HepG2 (cell line): Measurements from ENCODE around the gene MDP1. TPM values are rescaled to one million over a fixed set of nuclear protein-coding genes. Genes with fewer than 3 reads are reported as not detected.
A peak's percentile ranks its signal among the peaks of the same experiment; 100 is the strongest.

Experiments
- GABPB1 ChIP-seq: IDR thresholded peaks from 2 replicates; pipeline ENCODE4 v1.6.1; 2016; ENCODE audit warnings: mild to moderate bottlenecking, missing genetic modification reagents, moderate library complexity, missing compliant biosample characterization
- HMGXB3 ChIP-seq: sonication (generic); formaldehyde crosslinking; IDR thresholded peaks from 2 replicates; pipeline ENCODE4 v1.4.0; 2020; ENCODE audit warnings: missing genetic modification reagents, borderline replicate concordance
- SMYD3 ChIP-seq: sonication (generic); formaldehyde crosslinking; IDR thresholded peaks from 2 replicates; pipeline ENCODE4 v1.8.1; 2023; ENCODE audit warnings: mild to moderate bottlenecking, missing genetic modification reagents
- ZMYM2 ChIP-seq: sonication (generic); formaldehyde crosslinking; IDR thresholded peaks from 2 replicates; pipeline ENCODE4 v1.8.0; 2022; ENCODE audit warnings: mild to moderate bottlenecking, missing genetic modification reagents
- ZNF318 ChIP-seq: sonication (generic); formaldehyde crosslinking; IDR thresholded peaks from 2 replicates; pipeline ENCODE4 v1.4.0; 2020; ENCODE audit warnings: mild to moderate bottlenecking, missing genetic modification reagents
- ZNF75D ChIP-seq: sonication (generic); formaldehyde crosslinking; IDR thresholded peaks from 2 replicates; pipeline ENCODE4 v1.8.1; 2023; ENCODE audit warnings: missing genetic modification reagents, mild to moderate bottlenecking, borderline replicate concordance
- ZSCAN12 ChIP-seq: sonication (generic); formaldehyde crosslinking; IDR thresholded peaks from 2 replicates; pipeline ENCODE4 v1.9.0; 2021; ENCODE audit warnings: mild to moderate bottlenecking, missing genetic modification reagents
- ZSCAN25 ChIP-seq: sonication (generic); formaldehyde crosslinking; IDR thresholded peaks from 2 replicates; pipeline ENCODE4 v1.8.0; 2022; ENCODE audit warnings: mild to moderate bottlenecking, missing genetic modification reagents
- polyA plus RNA-seq, 8 experiments: library from polyadenylated mRNA; depleted of rRNA in 3 of 8; stranded (reverse) in 7 of 8; unstranded in 1 of 8; fragments of >200 nt; fragmentation: Illumina TruSeq in 4 of 8; extraction: Trizol in 4 of 8; gene quantifications; 2 replicates each; pipeline versions ENCODE4 v1.2.1 to v1.2.3, GENCODE V29; 2011 to 2016; ENCODE audit warnings: low read depth in 4 of 8, missing spikeins in 1 of 8, mixed read lengths in 1 of 8; ENCODE audit not compliant: insufficient read depth in 1 of 8
- total RNA-seq, 5 experiments: library from RNA; depleted of rRNA; stranded (reverse); fragments of >200 nt; fragmentation: Illumina TruSeq; extraction: Trizol; gene quantifications; 2 replicates each; pipeline ENCODE4 v1.2.3, GENCODE V29; 2016; ENCODE audit warnings: low read depth in 1 of 5

MDP1 gene
- total and polyA plus RNA-seq, 2 of the 13 experiments (the other 11 are each of a cell fraction or from before 2014, with no cell fraction given), result 44.1 to 48.7 TPM

GRCh38 chr14:24213866-24214662 is 1.8 kb downstream of the MDP1 start (continued):
- TF ChIP-seq HMGXB3 (CRISPR knock-in tag), result no peak
- peak; percentile 85; the same call in 1 of the 2 replicates for TF ChIP-seq ZNF75D (CRISPR knock-in tag)
- TF ChIP-seq GABPB1 (CRISPR knock-in tag), result no peak
- no peak for TF ChIP-seq ZNF318 (CRISPR knock-in tag)
- no peak for TF ChIP-seq SMYD3 (CRISPR knock-in tag)
- 0 out of 2 replicates have a peak, but pooled peaks have one; percentile 37 for TF ChIP-seq ZSCAN12 (CRISPR knock-in tag)
- no peak; the same call in 1 of the 2 replicates for TF ChIP-seq ZMYM2 (CRISPR knock-in tag)
- TF ChIP-seq ZSCAN25 (CRISPR knock-in tag), result no peak
